IMR-90 (cell line): ENCODE data around the gene HRH2. TPM values are rescaled to one million over a fixed set of nuclear protein-coding genes. Genes with fewer than 3 reads are reported as not detected.

ENCODE experiments used
- ATAC-seq: fragments of 200-7000 bp; cut with Tn5 transposase; 2 replicates; pipeline ENCODE4 v1.9.1; 2020; ENCODE audit warnings: low read depth, mild to moderate bottlenecking, moderate library complexity
- BruUV-seq: library from RNA; stranded (reverse); fragments of 400-500 nt; replicated peaks from 2 replicates; lab custom pipeline; 2021; lab: Mats Ljungman, UMichigan
- CTCF ChIA-PET: fragments of 300-600 bp; formaldehyde crosslinking; extraction: SDS; loops from one replicate; lab custom pipeline; 2021; ENCODE audit warnings: antibody characterized with exemption; lab: Yijun Ruan, JAX
- POLR2A ChIA-PET: fragments of 300-600 bp; sonication (Branson Sonifier 250); formaldehyde crosslinking; loops from one replicate; lab custom pipeline; 2022; ENCODE audit warnings: antibody characterized with exemption; ENCODE audit not compliant: unreplicated experiment; lab: Charles Lee
- DNase-seq: peaks from one replicate; pipeline ENCODE4 v3.0.0; 2013
- H2AFZ ChIP-seq: replicated peaks from 2 replicates; pipeline ENCODE3; 2013; ENCODE audit warnings: low read length, mild to moderate bottlenecking; ENCODE audit not compliant: poor library complexity
- H2AK5ac ChIP-seq: 2 replicates; pipeline ENCODE4 v1.6.1; 2013; ENCODE audit warnings: low read depth, low read length, inconsistent platforms
- H2AK9ac ChIP-seq: replicated peaks from 2 replicates; pipeline ENCODE3; 2013; ENCODE audit warnings: mild to moderate bottlenecking, low read depth, low read length, moderate library complexity; ENCODE audit not compliant: poor library complexity
- H2BK120ac ChIP-seq: 2 replicates; pipeline ENCODE4 v1.6.1; 2013; ENCODE audit warnings: low read depth, low read length, inconsistent platforms
- H2BK15ac ChIP-seq: 3 replicates; pipeline ENCODE4 v1.6.1; 2013; ENCODE audit warnings: low read depth, low read length, inconsistent platforms
- H2BK20ac ChIP-seq: 2 replicates; pipeline ENCODE4 v1.6.1; 2013; ENCODE audit warnings: low read depth, mild to moderate bottlenecking, inconsistent platforms, low read length, moderate library complexity
- H2BK5ac ChIP-seq: 2 replicates; pipeline ENCODE4 v1.6.1; 2013; ENCODE audit warnings: mild to moderate bottlenecking, low read depth, low read length, inconsistent platforms; ENCODE audit not compliant: poor library complexity, severe bottlenecking
- H3K14ac ChIP-seq: replicated peaks from 2 replicates; pipeline ENCODE4 v1.6.1; 2013; ENCODE audit warnings: low read depth, low read length, inconsistent platforms
- H3K18ac ChIP-seq: 2 replicates; pipeline ENCODE4 v1.6.1; 2013; ENCODE audit warnings: low read depth, low read length, control low read depth
- H3K23ac ChIP-seq: 2 replicates; pipeline ENCODE4 v1.6.1; 2013; ENCODE audit warnings: low read depth, low read length, inconsistent platforms
- H3K27ac ChIP-seq: 2 replicates; pipeline ENCODE4 v1.5.1; 2013; ENCODE audit warnings: mild to moderate bottlenecking, control low read depth, low read length; ENCODE audit not compliant: insufficient read depth
- H3K27me3 ChIP-seq: 2 replicates; pipeline ENCODE4 v1.6.1; 2013; ENCODE audit warnings: low read length; ENCODE audit not compliant: control insufficient read depth, insufficient read depth
- H3K36me3 ChIP-seq: 2 replicates; pipeline ENCODE4 v1.6.1; 2013; ENCODE audit warnings: low read length, mixed read lengths; ENCODE audit not compliant: control insufficient read depth, insufficient read depth
- H3K4ac ChIP-seq: 2 replicates; pipeline ENCODE4 v1.6.1; 2013; ENCODE audit warnings: low read depth, low read length, inconsistent platforms
- H3K4me1 ChIP-seq: 2 replicates; pipeline ENCODE4 v1.6.1; 2013; ENCODE audit warnings: low read length, mixed read lengths; ENCODE audit not compliant: control insufficient read depth, insufficient read depth
- H3K4me2 ChIP-seq: 2 replicates; pipeline ENCODE4 v1.6.1; 2013; ENCODE audit warnings: low read depth, mild to moderate bottlenecking, control low read depth, low read length, moderate library complexity
- H3K4me3 ChIP-seq: 2 replicates; pipeline ENCODE4 v1.5.1; 2013; ENCODE audit warnings: low read depth, mild to moderate bottlenecking, control low read depth, low read length, moderate library complexity; ENCODE audit not compliant: insufficient read depth
- H3K56ac ChIP-seq: 2 replicates; pipeline ENCODE4 v1.6.1; 2013; ENCODE audit warnings: low read length, inconsistent platforms; ENCODE audit not compliant: insufficient read depth; ENCODE audit errors: extremely low read depth
- H3K79me1 ChIP-seq, 2 experiments: 2 replicates each; pipeline ENCODE4 v1.6.1; 2013; ENCODE audit warnings: low read length in 2 of 2, inconsistent platforms in 1 of 2, low read depth in 1 of 2
- H3K9ac ChIP-seq: 2 replicates; pipeline ENCODE4 v1.6.1; 2013; ENCODE audit warnings: low read depth, low read length, control low read depth
- H3K9me1 ChIP-seq: 2 replicates; pipeline ENCODE4 v1.6.1; 2013; ENCODE audit warnings: low read length, inconsistent platforms; ENCODE audit not compliant: insufficient read depth
- H3K9me3 ChIP-seq: 2 replicates; pipeline ENCODE4 v1.6.1; 2013; ENCODE audit warnings: low read length; ENCODE audit not compliant: control insufficient read depth, insufficient read depth
- H4K20me1 ChIP-seq: 2 replicates; pipeline ENCODE4 v1.6.1; 2013; ENCODE audit warnings: low read length, inconsistent platforms; ENCODE audit not compliant: insufficient read depth
- H4K5ac ChIP-seq: 2 replicates; pipeline ENCODE4 v1.6.1; 2013; ENCODE audit warnings: mild to moderate bottlenecking, low read depth, low read length, control low read depth
- H4K8ac ChIP-seq, 2 experiments: 2 replicates each; pipeline ENCODE4 v1.6.1; 2013; ENCODE audit warnings: low read depth in 2 of 2, low read length in 2 of 2, control low read depth in 1 of 2, inconsistent platforms in 1 of 2
- H4K91ac ChIP-seq: 2 replicates; pipeline ENCODE4 v1.6.1; 2013; ENCODE audit warnings: low read depth, low read length, inconsistent platforms; ENCODE audit not compliant: insufficient read depth
- BHLHE40 ChIP-seq: fragments of 150-350 bp; IDR thresholded peaks from 2 replicates; pipeline ENCODE4 v1.6.1; 2016; ENCODE audit warnings: mild to moderate bottlenecking, low read depth, low read length
- CEBPB ChIP-seq: IDR thresholded peaks from 2 replicates; pipeline ENCODE4 v1.6.1; 2012; ENCODE audit warnings: low read depth, low read length, improper control_type of control experiment
- CHD1 ChIP-seq: IDR thresholded peaks from 2 replicates; pipeline ENCODE4 v1.6.1; 2012; ENCODE audit warnings: low read depth, low read length, improper control_type of control experiment
- ELK1 ChIP-seq: fragments of 150-350 bp; IDR thresholded peaks from 2 replicates; pipeline ENCODE4 v1.6.1; 2016; ENCODE audit warnings: low read depth, mild to moderate bottlenecking, low read length, moderate library complexity, borderline replicate concordance
- FOS ChIP-seq: fragments of 150-350 bp; IDR thresholded peaks from 2 replicates; pipeline ENCODE4 v1.6.1; 2016; ENCODE audit warnings: low read depth, low read length
- MAFK ChIP-seq: IDR thresholded peaks from 2 replicates; pipeline ENCODE4 v1.6.1; 2012; ENCODE audit warnings: low read depth, low read length, improper control_type of control experiment
- MAZ ChIP-seq: IDR thresholded peaks from 2 replicates; pipeline ENCODE4 v1.6.1; 2012; ENCODE audit warnings: low read depth, mild to moderate bottlenecking, low read length, improper control_type of control experiment, moderate library complexity, borderline replicate concordance
- MXI1 ChIP-seq: IDR thresholded peaks from 2 replicates; pipeline ENCODE4 v1.6.1; 2012; ENCODE audit warnings: low read depth, mild to moderate bottlenecking, low read length, moderate library complexity, borderline replicate concordance
- NFE2L2 ChIP-seq: fragments of 150-350 bp; IDR thresholded peaks from 2 replicates; pipeline ENCODE4 v1.6.1; 2016; ENCODE audit warnings: low read depth, mild to moderate bottlenecking, low read length
- POLR2A ChIP-seq: IDR thresholded peaks from 2 replicates; pipeline ENCODE4 v1.6.1; 2012; ENCODE audit warnings: mild to moderate bottlenecking, low read depth, low read length
- RCOR1 ChIP-seq: IDR thresholded peaks from 2 replicates; pipeline ENCODE4 v1.6.1; 2012; ENCODE audit warnings: mild to moderate bottlenecking, low read length, improper control_type of control experiment; ENCODE audit not compliant: insufficient replicate concordance
- RFX5 ChIP-seq: IDR thresholded peaks from 2 replicates; pipeline ENCODE4 v1.8.0; 2012; ENCODE audit warnings: low read depth, mild to moderate bottlenecking, low read length, moderate library complexity
- SMC3 ChIP-seq: fragments of 150-350 bp; IDR thresholded peaks from 2 replicates; pipeline ENCODE4 v1.6.1; 2016; ENCODE audit warnings: low read depth, mild to moderate bottlenecking, antibody characterized with exemption, low read length, moderate library complexity
- WGBS, 2 experiments: methylation state at CpG; one replicate each; pipeline versions ENCODE4 v1.1.5 to v1.1.7; 2013; ENCODE audit warnings: missing lambda C conversion rate in 2 of 2; ENCODE audit not compliant: insufficient read length in 1 of 2; ENCODE audit errors: extremely low coverage in 2 of 2; 5-methylcytosine and 5-hydroxymethylcytosine counted together
- dilution Hi-C: fragments of 300-500 bp; cut with HindIII; formaldehyde crosslinking; loops from one replicate; pipeline ENCODE4 v1.14.3; 2018; ENCODE audit warnings: low sequenced_read_pairs; ENCODE audit not compliant: unreplicated experiment
- in situ Hi-C: fragments of 300-500 bp; cut with MboI; formaldehyde crosslinking; loops from 3 replicates; pipeline ENCODE4 v1.14.3; 2019; ENCODE audit warnings: low sequenced_read_pairs, inconsistent platforms, mixed read lengths
- intact Hi-C: fragments of 100-400 bp; cut with micrococcal nuclease; formaldehyde crosslinking; loops from 2 replicates; pipeline ENCODE4 v1.10.0; 2022
- polyA plus RNA-seq, 3 experiments: library from polyadenylated mRNA; depleted of rRNA; stranded (reverse); fragments of >200 nt; gene quantifications; 2 replicates each; pipeline ENCODE4 v1.2.3, GENCODE V29; 2012; ENCODE audit warnings: low replicate concordance in 1 of 3
- total RNA-seq: library from RNA; depleted of rRNA; stranded (reverse); fragments of >200 nt; gene quantifications from 2 replicates; pipeline ENCODE4 v1.2.3, GENCODE V29; 2012
- TF ChIP-seq, protein P1 (sequence below): conservative IDR thresholded peaks from 2 replicates; pipeline ENCODE4 v1.5.1; 2012; ENCODE audit warnings: mild to moderate bottlenecking, low read depth, low read length, improper control_type of control experiment
- TF ChIP-seq, protein P2 (sequence below): fragments of 150-350 bp; IDR thresholded peaks from 2 replicates; pipeline ENCODE4 v1.6.1; 2017; ENCODE audit warnings: mild to moderate bottlenecking, antibody characterized with exemption, low read length, low read depth

Gene HRH2
- total and polyA plus RNA-seq, 2 of the 4 experiments (the other 2 are of a cell fraction): not detected

DNA sequence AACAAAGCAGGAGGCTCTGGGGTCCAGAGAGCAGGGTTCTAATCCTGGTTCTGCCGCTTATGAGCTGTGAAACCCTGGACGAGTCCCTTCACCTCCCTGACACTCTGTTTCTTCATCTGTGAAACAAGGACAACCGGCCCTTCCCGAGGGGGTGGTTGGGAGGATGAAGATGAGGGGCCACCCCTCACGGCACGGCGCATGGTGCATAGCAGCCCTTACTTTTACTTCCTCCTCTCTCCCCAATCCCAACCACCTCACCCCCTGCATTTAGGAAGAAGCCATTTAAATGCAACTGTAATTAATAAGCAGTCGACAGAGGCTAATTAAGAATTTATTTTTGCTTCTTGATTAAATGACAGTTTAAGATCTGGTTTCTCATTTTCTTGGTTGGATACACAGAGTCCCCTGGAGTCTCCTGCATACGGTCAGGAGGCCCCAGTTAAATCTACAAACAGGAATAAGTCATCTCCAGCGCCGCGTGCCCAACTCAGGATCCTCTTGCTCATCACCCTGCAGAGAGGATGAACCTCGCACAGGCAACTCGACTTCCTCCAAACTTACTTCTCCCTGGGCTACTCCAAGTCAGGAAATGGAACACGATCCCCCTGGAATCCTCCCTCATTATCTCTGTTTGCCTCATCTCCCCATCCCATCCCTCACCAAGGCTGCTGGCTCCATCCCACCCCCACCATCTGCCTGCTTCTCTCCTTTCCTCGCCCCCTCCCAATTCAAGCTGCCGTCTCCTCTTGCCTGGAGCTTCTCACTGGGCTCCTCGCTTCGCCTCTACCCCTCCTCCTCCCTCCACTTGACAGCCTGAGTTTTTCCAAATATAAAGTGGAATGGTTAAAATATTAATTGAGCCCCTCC lies 95.9 kb downstream of the HRH2 start:
- BruUV-seq: no TSS peak
- DNase-seq: no peak
- ChIA-PET CTCF (no interaction called here), POLR2A (no interaction called here)
- dilution Hi-C loops (no loop called here), intact Hi-C loops (no loop called here), in situ Hi-C loops (no loop called here)
- H3K4me1 ChIP-seq: no peaks in the 10 kb centered on the region
- no peak overlapping the region for H3K23ac ChIP-seq
- WGBS, 2 experiments: 57% methylated on average over 5 of the region's 19 CpGs; no CpG with 5 or more reads in 1 of the 2 experiments
- no peak overlapping the region for H2BK5ac ChIP-seq
- H3K56ac ChIP-seq: no peak overlapping the region
- no peak overlapping the region for H4K91ac ChIP-seq
- no peak overlapping the region for H2BK15ac ChIP-seq
- H3K9me1 ChIP-seq: no peaks in the 10 kb centered on the region
- H3K9ac ChIP-seq: no peak overlapping the region
- H3K4me2 ChIP-seq: no peak overlapping the region
- H3K18ac ChIP-seq: no peak overlapping the region
- H4K5ac ChIP-seq: no peak overlapping the region
- H3K27ac ChIP-seq: no peak overlapping the region
- no peaks in the 10 kb centered on the region for H3K36me3 ChIP-seq
- H4K8ac ChIP-seq: no peak overlapping the region
- H3K14ac ChIP-seq: no peak overlapping the region
- H4K20me1 ChIP-seq: no peaks in the 10 kb centered on the region
- ATAC-seq: no peak
- H2BK120ac ChIP-seq: no peak overlapping the region
- no peak overlapping the region for H2AFZ ChIP-seq
- H2BK20ac ChIP-seq: no peak overlapping the region
- H3K4ac ChIP-seq: no peak overlapping the region
- no peak overlapping the region for H3K4me3 ChIP-seq
- no peaks in the 10 kb centered on the region for H3K9me3 ChIP-seq
- no peak overlapping the region for H2AK9ac ChIP-seq
- H3K79me1 ChIP-seq: no peaks in the 10 kb centered on the region
- no peaks in the 10 kb centered on the region for H3K27me3 ChIP-seq
- no peak overlapping the region for H2AK5ac ChIP-seq
- TF ChIP-seq POLR2A (no peak), MXI1 (no peak), MAZ (no peak), CEBPB (no peak), RFX5 (no peak), RCOR1 (no peak), BHLHE40 (no peak), NFE2L2 (no peak), CHD1 (no peak), MAFK (no peak), ELK1 (no peak), SMC3 (no peak), FOS (no peak)
- TF ChIP-seq, protein P1, sequence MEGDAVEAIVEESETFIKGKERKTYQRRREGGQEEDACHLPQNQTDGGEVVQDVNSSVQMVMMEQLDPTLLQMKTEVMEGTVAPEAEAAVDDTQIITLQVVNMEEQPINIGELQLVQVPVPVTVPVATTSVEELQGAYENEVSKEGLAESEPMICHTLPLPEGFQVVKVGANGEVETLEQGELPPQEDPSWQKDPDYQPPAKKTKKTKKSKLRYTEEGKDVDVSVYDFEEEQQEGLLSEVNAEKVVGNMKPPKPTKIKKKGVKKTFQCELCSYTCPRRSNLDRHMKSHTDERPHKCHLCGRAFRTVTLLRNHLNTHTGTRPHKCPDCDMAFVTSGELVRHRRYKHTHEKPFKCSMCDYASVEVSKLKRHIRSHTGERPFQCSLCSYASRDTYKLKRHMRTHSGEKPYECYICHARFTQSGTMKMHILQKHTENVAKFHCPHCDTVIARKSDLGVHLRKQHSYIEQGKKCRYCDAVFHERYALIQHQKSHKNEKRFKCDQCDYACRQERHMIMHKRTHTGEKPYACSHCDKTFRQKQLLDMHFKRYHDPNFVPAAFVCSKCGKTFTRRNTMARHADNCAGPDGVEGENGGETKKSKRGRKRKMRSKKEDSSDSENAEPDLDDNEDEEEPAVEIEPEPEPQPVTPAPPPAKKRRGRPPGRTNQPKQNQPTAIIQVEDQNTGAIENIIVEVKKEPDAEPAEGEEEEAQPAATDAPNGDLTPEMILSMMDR: no peak
- TF ChIP-seq, protein P2, sequence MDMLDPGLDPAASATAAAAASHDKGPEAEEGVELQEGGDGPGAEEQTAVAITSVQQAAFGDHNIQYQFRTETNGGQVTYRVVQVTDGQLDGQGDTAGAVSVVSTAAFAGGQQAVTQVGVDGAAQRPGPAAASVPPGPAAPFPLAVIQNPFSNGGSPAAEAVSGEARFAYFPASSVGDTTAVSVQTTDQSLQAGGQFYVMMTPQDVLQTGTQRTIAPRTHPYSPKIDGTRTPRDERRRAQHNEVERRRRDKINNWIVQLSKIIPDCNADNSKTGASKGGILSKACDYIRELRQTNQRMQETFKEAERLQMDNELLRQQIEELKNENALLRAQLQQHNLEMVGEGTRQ: no peak
